K562 (cell line): ENCODE measurements around the gene PLCD4. TPM values are rescaled to one million over a fixed set of nuclear protein-coding genes. Genes with fewer than 3 reads are reported as not detected.

Experiments
- ARID4B ChIP-seq: sonication (generic); formaldehyde crosslinking; IDR thresholded peaks from 2 replicates; pipeline ENCODE4 v1.8.0; 2022; ENCODE audit warnings: mild to moderate bottlenecking, missing genetic modification reagents
- ATF7 ChIP-seq: fragments of 450-650 bp; IDR thresholded peaks from 2 replicates; pipeline ENCODE4 v1.7.1; 2014; ENCODE audit warnings: mild to moderate bottlenecking, moderate library complexity
- CBX1 ChIP-seq: sonication (generic); IDR thresholded peaks from 2 replicates; pipeline ENCODE4 v1.6.1; 2016; ENCODE audit warnings: antibody characterized with exemption, low read depth, mild to moderate bottlenecking
- CBX3 ChIP-seq, 2 experiments: IDR thresholded peaks; 1 replicate in 1 of 2; 2 replicates in 1 of 2; pipeline ENCODE4 v1.6.1; 2012; ENCODE audit warnings: inconsistent platforms in 2 of 2, low read length in 2 of 2, borderline replicate concordance in 1 of 2, control low read depth in 1 of 2
- ETV6 ChIP-seq, 3 experiments: fragments of 150-350 bp in 1 of 3; sonication (generic) in 1 of 3; formaldehyde crosslinking in 1 of 3; IDR thresholded peaks; 2 replicates each; pipeline versions ENCODE4 v1.6.1 to v1.8.0; 2014 to 2022; ENCODE audit warnings: borderline replicate concordance in 2 of 3, low read depth in 2 of 3, antibody characterized with exemption in 1 of 3, low read length in 1 of 3, mild to moderate bottlenecking in 1 of 3, missing genetic modification reagents in 1 of 3
- FOXJ2 ChIP-seq: fragments of 200-800 bp; sonication (Bioruptor generic); IDR thresholded peaks from 2 replicates; pipeline ENCODE4 v1.6.1; 2016; ENCODE audit warnings: missing genetic modification characterization, missing compliant biosample characterization
- GATA2 ChIP-seq: sonication (generic); formaldehyde crosslinking; IDR thresholded peaks from 2 replicates; pipeline ENCODE4 v1.4.0; 2020; ENCODE audit warnings: mild to moderate bottlenecking, missing genetic modification reagents
- HLTF ChIP-seq: fragments of 450-650 bp; IDR thresholded peaks from 2 replicates; pipeline ENCODE4 v1.6.1; 2016
- MAZ ChIP-seq, 2 experiments: fragments of 450-650 bp in 1 of 2; sonication (generic) in 1 of 2; formaldehyde crosslinking; IDR thresholded peaks in 1 of 2; conservative IDR thresholded peaks in 1 of 2; 2 replicates each; pipeline versions ENCODE4 v1.4.0 to v1.5.0; 2020; ENCODE audit warnings: mild to moderate bottlenecking in 1 of 2, missing genetic modification reagents in 1 of 2
- MED1 ChIP-seq: sonication (generic); formaldehyde crosslinking; IDR thresholded peaks from 2 replicates; pipeline ENCODE4 v1.8.1; 2023; ENCODE audit warnings: missing genetic modification reagents, borderline replicate concordance
- NCOA2 ChIP-seq, 2 experiments: fragments of 450-650 bp; IDR thresholded peaks; 2 replicates each; pipeline ENCODE4 v1.6.1; 2018; ENCODE audit warnings: mild to moderate bottlenecking in 2 of 2, moderate library complexity in 1 of 2; ENCODE audit not compliant: partially characterized antibody in 2 of 2
- NFRKB ChIP-seq: fragments of 450-650 bp; IDR thresholded peaks from 2 replicates; pipeline ENCODE4 v1.6.1; 2016; ENCODE audit warnings: low read depth
- PBX2 ChIP-seq, 2 experiments: IDR thresholded peaks in 1 of 2; conservative IDR thresholded peaks in 1 of 2; 2 replicates each; pipeline ENCODE4 v1.6.1; 2016; ENCODE audit warnings: low read depth in 2 of 2, mild to moderate bottlenecking in 1 of 2, missing compliant biosample characterization in 1 of 2, missing genetic modification characterization in 1 of 2, moderate library complexity in 1 of 2
- PCBP1 ChIP-seq: fragments of 200-400 bp; formaldehyde crosslinking; IDR thresholded peaks from 2 replicates; pipeline ENCODE4 v1.6.1; 2018; ENCODE audit warnings: mild to moderate bottlenecking, low read depth, low read length; ENCODE audit not compliant: poor library complexity, severe bottlenecking
- PML ChIP-seq: IDR thresholded peaks from 2 replicates; pipeline ENCODE4 v1.6.1; 2012; ENCODE audit warnings: low read length, inconsistent platforms
- TBL1XR1 ChIP-seq, 2 experiments: IDR thresholded peaks; 2 replicates each; pipeline ENCODE4 v1.6.1; 2012; ENCODE audit warnings: improper control_type of control experiment in 2 of 2, low read length in 2 of 2, mild to moderate bottlenecking in 1 of 2
- ZFPM2 ChIP-seq: fragments of 250-450 bp; sonication (Bioruptor Pico); IDR thresholded peaks from 2 replicates; pipeline ENCODE4 v1.5.1; 2022; ENCODE audit warnings: mild to moderate bottlenecking
- ZZZ3 ChIP-seq: fragments of 450-650 bp; IDR thresholded peaks from 2 replicates; pipeline ENCODE4 v1.6.1; 2016; ENCODE audit warnings: antibody characterized with exemption, mild to moderate bottlenecking, moderate library complexity
- polyA plus RNA-seq, 8 experiments: library from polyadenylated mRNA; depleted of rRNA in 4 of 8; stranded (reverse) in 5 of 8; unstranded in 3 of 8; fragments of >200 nt; fragmentation: Nextera tagmentation in 2 of 8; fragmentation: Illumina TruSeq in 1 of 8; extraction: Ambion mirVana in 2 of 8; extraction: Trizol in 1 of 8; gene quantifications; 2 replicates each; pipeline versions ENCODE4 v1.2.1 to v1.2.3, GENCODE V29; 2011 to 2014; ENCODE audit warnings: inconsistent platforms in 1 of 8, missing spikeins in 1 of 8
- total RNA-seq, 7 experiments: library from RNA; depleted of rRNA in 6 of 7; stranded (reverse); fragments of >200 nt in 6 of 7; fragmentation: Illumina TruSeq in 2 of 7; extraction: Trizol in 2 of 7; gene quantifications; 2 replicates each; pipeline versions ENCODE4 v1.2.1 to v1.2.3, GENCODE V29; 2011 to 2021; ENCODE audit warnings: low replicate concordance in 1 of 7

Gene PLCD4
- total and polyA plus RNA-seq, 9 of the 15 experiments (the other 6 are each of a cell fraction or from before 2014, with no cell fraction given): 0.13 to 0.38 TPM; not detected in 7

- peak; percentile 78; the same call in 1 of the 2 replicates for TF ChIP-seq ARID4B
- TF ChIP-seq PML: peak; percentile 29; the same call in 1 of the 2 replicates
- TF ChIP-seq FOXJ2: 0 out of 2 replicates have a peak, but pooled peaks have one; percentile 15
- TF ChIP-seq HLTF: no peak
- no peak for TF ChIP-seq MED1 (CRISPR knock-in tag)
- peak in 1 of 2 experiments; percentile 7; a peak in 1 of 4 replicates for TF ChIP-seq TBL1XR1 (IDR thresholded peaks at IDR 0.05; ENCODE audit: low read length in 2 of 2)
- no peak for TF ChIP-seq NFRKB
- no peak for TF ChIP-seq ZFPM2 (CRISPR knock-in tag)
- peak; percentile 59; the same call in 1 of the 2 replicates for TF ChIP-seq ZZZ3
- no peak for TF ChIP-seq PCBP1
- peak in 1 of 2 experiments; percentile 62; a peak in 1 of 4 replicates for TF ChIP-seq ETV6 (IDR thresholded peaks at IDR 0.05; ENCODE audit: borderline replicate concordance in 1 of 2, low read depth in 2 of 2, low read length in 1 of 2)
- TF ChIP-seq ETV6 (CRISPR knock-in tag; IDR thresholded peaks at IDR 0.05; ENCODE audit: borderline replicate concordance): no peak
- TF ChIP-seq ATF7: peak; percentile 58
- peak in 1 of 2 experiments; percentile 56; a peak in 1 of 4 replicates for TF ChIP-seq MAZ (CRISPR knock-in tag; conservative IDR thresholded peaks at IDR 0.05 in 1 of 2, IDR thresholded peaks at IDR 0.05 in 1 of 2)
- peak; percentile 35; the same call in 1 of the 2 replicates for TF ChIP-seq CBX1
- TF ChIP-seq NCOA2 (IDR thresholded peaks at IDR 0.05; ENCODE audit: partially characterized antibody in 2 of 2): no peak
- TF ChIP-seq CBX3 (IDR thresholded peaks at IDR 0.05; ENCODE audit: borderline replicate concordance in 1 of 2, low read length in 2 of 2): no peak
- TF ChIP-seq GATA2 (CRISPR knock-in tag): no peak
- TF ChIP-seq PBX2 (CRISPR knock-in tag; IDR thresholded peaks at IDR 0.05; ENCODE audit: low read depth): peak; percentile 47; the same call in 1 of the 2 replicates
- peak; percentile 79 for TF ChIP-seq PBX2 (tag; conservative IDR thresholded peaks at IDR 0.05; ENCODE audit: low read depth)
Measured at GRCh38 chr2:218659258-218659987, 51.7 kb downstream of the PLCD4 start, which contains the start of the genes BCS1L and ZNF142 (continued).
